Measurements from ENCODE around the gene MLH1. TPM values are rescaled to one million over a fixed set of nuclear protein-coding genes. Genes with fewer than 3 reads are reported as not detected.

MLH1 gene
- total RNA-seq, 1 experiment from 2014 or later = 47.2 TPM

DNA sequence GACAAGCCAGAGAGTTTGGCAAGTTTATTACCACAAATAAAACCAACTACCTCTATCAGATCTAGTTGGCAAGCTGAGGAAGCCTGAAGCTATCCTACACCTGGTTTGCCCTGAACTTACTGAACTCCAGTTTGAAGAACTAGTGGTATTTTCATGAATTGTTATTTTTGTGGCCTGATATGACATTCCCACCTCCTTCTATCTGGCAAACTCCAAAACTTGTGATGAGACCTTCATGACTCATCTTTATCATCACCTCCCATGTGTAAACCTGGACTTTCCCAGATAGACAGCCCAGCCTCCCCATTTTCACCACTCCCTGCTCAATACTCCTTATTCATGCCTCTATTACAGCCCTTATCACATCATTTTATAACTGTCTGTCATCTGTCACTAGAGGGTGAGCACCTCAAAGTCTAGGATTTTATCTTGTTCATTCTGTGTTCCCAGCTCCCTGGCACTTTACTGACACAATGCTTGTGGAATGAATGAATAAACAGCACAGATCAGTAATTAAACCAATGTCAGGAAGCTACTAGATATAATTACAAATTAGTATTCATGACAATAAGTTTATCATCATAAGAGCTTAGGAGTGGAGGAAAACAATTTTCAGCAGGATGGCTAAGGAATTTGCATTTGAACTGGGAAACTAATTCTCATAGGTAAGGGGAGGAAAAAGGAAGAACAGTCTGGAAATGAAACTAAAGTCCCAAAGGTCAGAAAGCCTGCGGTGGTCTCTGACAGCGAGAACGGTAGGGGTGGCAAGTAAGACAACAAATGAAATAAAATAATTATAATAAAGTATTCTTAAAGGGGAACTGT is 35.2 kb upstream of the MLH1 start:
- H3K4me3 Mint-ChIP-seq = no peak overlapping the region
- no peaks in the 10 kb centered on the region for H3K36me3 Mint-ChIP-seq
- ATAC-seq (no peak), DNase-seq (ENCODE audit: low spot score) (no peak)
- no peak for TF ChIP-seq SOX15 (CRISPR knock-in tag; IDR thresholded peaks at IDR 0.05)
- TF ChIP-seq MAX (CRISPR knock-in tag; IDR thresholded peaks at IDR 0.05) = no peak
- TF ChIP-seq, protein P1, sequence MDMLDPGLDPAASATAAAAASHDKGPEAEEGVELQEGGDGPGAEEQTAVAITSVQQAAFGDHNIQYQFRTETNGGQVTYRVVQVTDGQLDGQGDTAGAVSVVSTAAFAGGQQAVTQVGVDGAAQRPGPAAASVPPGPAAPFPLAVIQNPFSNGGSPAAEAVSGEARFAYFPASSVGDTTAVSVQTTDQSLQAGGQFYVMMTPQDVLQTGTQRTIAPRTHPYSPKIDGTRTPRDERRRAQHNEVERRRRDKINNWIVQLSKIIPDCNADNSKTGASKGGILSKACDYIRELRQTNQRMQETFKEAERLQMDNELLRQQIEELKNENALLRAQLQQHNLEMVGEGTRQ (CRISPR knock-in tag; IDR thresholded peaks at IDR 0.05) = no peak
- TF ChIP-seq, protein P2, sequence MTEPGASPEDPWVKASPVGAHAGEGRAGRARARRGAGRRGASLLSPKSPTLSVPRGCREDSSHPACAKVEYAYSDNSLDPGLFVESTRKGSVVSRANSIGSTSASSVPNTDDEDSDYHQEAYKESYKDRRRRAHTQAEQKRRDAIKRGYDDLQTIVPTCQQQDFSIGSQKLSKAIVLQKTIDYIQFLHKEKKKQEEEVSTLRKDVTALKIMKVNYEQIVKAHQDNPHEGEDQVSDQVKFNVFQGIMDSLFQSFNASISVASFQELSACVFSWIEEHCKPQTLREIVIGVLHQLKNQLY (CRISPR knock-in tag; IDR thresholded peaks at IDR 0.05) = no peak
- no peak for TF ChIP-seq CBFB (CRISPR knock-in tag; IDR thresholded peaks at IDR 0.05; ENCODE audit: low read depth)
- TF ChIP-seq ELF4 (CRISPR knock-in tag; IDR thresholded peaks at IDR 0.05; ENCODE audit: low read depth) = no peak
- TF ChIP-seq RORB (CRISPR knock-in tag; IDR thresholded peaks at IDR 0.05) = no peak
- no peak for TF ChIP-seq ZNF232 (CRISPR knock-in tag; IDR thresholded peaks at IDR 0.05)
- POLR2A ChIA-PET = interaction anchor here (1.0 to 1.5 kb wide), 3 partner anchors 13 to 35 kb away, joined by 3 to 5 read pairs (median 4); partner anchors contain the start of genes EPM2AIP1, MLH1 and TRANK1
- H3K27ac Mint-ChIP-seq = no peak overlapping the region
- H3K27me3 Mint-ChIP-seq (ENCODE audit: low read depth) = no peaks in the 10 kb centered on the region
- no peaks in the 10 kb centered on the region for H3K9me3 Mint-ChIP-seq
- CTCF ChIA-PET = interaction anchor here (0.6 to 6.6 kb wide), 48 partner anchors 7 to 258 kb away, joined by 3 to 103 read pairs (median 5); partner anchors contain the start of genes DCLK3, EPM2AIP1, MLH1 and TRANK1
- H3K4me1 Mint-ChIP-seq = peaks cover 13% of the 10 kb centered on the region; the same call in 1 of the 2 replicates

DNA sequence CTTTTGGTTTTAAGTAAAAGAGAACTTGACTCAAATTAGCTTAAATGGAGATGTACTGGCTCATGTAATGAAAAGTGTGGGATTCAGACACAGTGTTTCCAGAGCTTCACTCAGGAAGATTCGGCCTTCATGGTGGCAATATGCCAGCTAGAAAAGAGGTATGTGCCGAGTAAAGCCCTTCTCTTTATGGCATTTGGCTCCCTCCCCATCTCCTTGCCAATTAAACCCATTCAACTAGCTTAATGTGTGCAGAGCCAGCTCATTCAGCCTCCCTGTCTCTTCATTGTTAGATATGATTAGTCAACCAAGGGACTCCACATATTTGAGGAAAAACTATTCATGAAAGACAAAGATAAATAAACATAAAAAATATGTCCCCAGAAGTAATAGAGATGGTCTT is 33.5 kb upstream of the MLH1 start:
- ChIA-PET POLR2A (interaction anchor here (1.4 kb wide), 1 partner anchor 33 kb away, joined by 5 read pairs; the partner anchor contains the start of genes EPM2AIP1 and MLH1), CTCF (interaction anchor here (0.7 to 6.6 kb wide), 10 partner anchors 15 to 222 kb away, joined by 3 to 103 read pairs (median 26); partner anchors contain the start of genes EPM2AIP1, MLH1 and TRANK1)
- Mint-ChIP-seq H3K36me3 (no peaks in the 10 kb centered on the region), H3K27ac (no peak overlapping the region), H3K27me3 (ENCODE audit: low read depth) (no peaks in the 10 kb centered on the region), H3K4me1 (peaks cover 17% of the 10 kb centered on the region), H3K9me3 (no peaks in the 10 kb centered on the region), H3K4me3 (no peak overlapping the region)
- ATAC-seq (no peak), DNase-seq (ENCODE audit: low spot score) (no peak)
- TF ChIP-seq, protein P3, sequence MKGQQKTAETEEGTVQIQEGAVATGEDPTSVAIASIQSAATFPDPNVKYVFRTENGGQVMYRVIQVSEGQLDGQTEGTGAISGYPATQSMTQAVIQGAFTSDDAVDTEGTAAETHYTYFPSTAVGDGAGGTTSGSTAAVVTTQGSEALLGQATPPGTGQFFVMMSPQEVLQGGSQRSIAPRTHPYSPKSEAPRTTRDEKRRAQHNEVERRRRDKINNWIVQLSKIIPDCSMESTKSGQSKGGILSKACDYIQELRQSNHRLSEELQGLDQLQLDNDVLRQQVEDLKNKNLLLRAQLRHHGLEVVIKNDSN (CRISPR knock-in tag; IDR thresholded peaks at IDR 0.05) = no peak
- TF ChIP-seq, protein P4, sequence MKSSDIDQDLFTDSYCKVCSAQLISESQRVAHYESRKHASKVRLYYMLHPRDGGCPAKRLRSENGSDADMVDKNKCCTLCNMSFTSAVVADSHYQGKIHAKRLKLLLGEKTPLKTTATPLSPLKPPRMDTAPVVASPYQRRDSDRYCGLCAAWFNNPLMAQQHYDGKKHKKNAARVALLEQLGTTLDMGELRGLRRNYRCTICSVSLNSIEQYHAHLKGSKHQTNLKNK (CRISPR knock-in tag; IDR thresholded peaks at IDR 0.05) = no peak
- no peak for TF ChIP-seq SMAD4 (CRISPR knock-in tag; IDR thresholded peaks at IDR 0.05)
- no peak for TF ChIP-seq RELA (CRISPR knock-in tag; IDR thresholded peaks at IDR 0.05; ENCODE audit: borderline replicate concordance)
- TF ChIP-seq ATF1 (CRISPR knock-in tag; IDR thresholded peaks at IDR 0.05) = no peak
- TF ChIP-seq, protein P5, sequence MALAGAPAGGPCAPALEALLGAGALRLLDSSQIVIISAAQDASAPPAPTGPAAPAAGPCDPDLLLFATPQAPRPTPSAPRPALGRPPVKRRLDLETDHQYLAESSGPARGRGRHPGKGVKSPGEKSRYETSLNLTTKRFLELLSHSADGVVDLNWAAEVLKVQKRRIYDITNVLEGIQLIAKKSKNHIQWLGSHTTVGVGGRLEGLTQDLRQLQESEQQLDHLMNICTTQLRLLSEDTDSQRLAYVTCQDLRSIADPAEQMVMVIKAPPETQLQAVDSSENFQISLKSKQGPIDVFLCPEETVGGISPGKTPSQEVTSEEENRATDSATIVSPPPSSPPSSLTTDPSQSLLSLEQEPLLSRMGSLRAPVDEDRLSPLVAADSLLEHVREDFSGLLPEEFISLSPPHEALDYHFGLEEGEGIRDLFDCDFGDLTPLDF (CRISPR knock-in tag; IDR thresholded peaks at IDR 0.05) = no peak
- TF ChIP-seq NFYB (CRISPR knock-in tag; conservative IDR thresholded peaks at IDR 0.05; ENCODE audit: low read depth) = no peak
- TF ChIP-seq PREB (CRISPR knock-in tag; IDR thresholded peaks at IDR 0.05; ENCODE audit: borderline replicate concordance) = no peak
- TF ChIP-seq, protein P6, sequence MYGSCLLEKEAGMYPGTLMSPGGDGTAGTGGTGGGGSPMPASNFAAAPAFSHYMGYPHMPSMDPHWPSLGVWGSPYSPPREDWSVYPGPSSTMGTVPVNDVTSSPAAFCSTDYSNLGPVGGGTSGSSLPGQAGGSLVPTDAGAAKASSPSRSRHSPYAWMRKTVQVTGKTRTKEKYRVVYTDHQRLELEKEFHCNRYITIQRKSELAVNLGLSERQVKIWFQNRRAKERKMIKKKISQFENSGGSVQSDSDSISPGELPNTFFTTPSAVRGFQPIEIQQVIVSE (CRISPR knock-in tag; IDR thresholded peaks at IDR 0.05; ENCODE audit: borderline replicate concordance) = no peak

Data from WTC11 (cell line).